ENCODE data around the gene MYO10. TPM values are rescaled to one million over a fixed set of nuclear protein-coding genes. Genes with fewer than 3 reads are reported as not detected.

Gene MYO10
- total RNA-seq, 1 experiment from 2014 or later: 71.9 TPM

DNA sequence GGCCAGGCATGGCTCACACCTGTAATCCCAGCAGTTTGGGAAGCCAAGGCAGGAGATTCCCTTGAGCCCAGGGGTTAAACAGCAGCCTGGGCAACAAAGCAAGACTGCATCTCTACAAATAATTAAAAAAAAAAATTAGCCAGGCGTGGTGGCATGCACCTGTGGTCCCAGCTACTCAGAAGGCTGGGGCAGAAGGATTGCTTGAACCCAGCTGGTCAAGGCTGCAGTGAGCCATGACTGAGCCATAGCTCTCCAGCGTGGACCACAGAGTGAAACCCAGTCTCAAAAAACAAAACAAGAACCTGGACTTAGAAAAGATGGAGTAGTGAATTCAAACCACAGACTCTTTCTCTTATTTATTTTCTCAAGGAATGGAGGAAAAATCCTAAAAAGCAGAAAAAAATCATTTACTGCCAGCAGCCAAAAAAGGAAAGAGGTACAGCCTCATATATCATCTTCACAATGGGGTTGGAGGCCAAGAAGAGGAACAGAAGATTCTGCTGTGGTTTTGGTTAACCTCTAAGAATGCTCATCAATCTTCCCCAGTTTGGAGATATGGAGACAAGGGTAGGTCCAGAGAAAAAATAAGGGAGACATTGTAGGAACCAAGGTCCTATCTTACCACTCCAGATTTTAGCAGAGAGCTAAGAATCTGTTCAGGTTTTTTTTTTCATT is 40.0 kb upstream of the MYO10 start:
- DNase-seq (ENCODE audit: low read depth, low spot score) (no peak), ATAC-seq (no peak)
- ChIA-PET CTCF (no interaction called here), POLR2A (no interaction called here)
- no peaks in the 10 kb centered on the region for H3K9me3 ChIP-seq (ENCODE audit: control insufficient read depth, insufficient read depth, low read depth, low read length)
- no TSS peak for BruUV-seq (replicated peaks)
- in situ Hi-C loops (cut with HindIII; ENCODE audit: low pct_unique_long_range_greater_than_20kb, low sequenced_read_pairs) (no loop called here), intact Hi-C loops (cut with micrococcal nuclease; ENCODE audit: unreplicated experiment) (no loop called here)
- no peaks in the 10 kb centered on the region for H3K36me3 ChIP-seq (ENCODE audit: control insufficient read depth, insufficient read depth, low read length)
- no peak overlapping the region for H3K4me3 ChIP-seq (ENCODE audit: low read depth in 2 of 2, low read length in 2 of 2)
- no peak overlapping the region for H3K27ac ChIP-seq (ENCODE audit: low read length)
- no peak for TF ChIP-seq POLR2AphosphoS5 (IDR thresholded peaks at IDR 0.05; ENCODE audit: low read depth, low read length)
- TF ChIP-seq, protein P1, sequence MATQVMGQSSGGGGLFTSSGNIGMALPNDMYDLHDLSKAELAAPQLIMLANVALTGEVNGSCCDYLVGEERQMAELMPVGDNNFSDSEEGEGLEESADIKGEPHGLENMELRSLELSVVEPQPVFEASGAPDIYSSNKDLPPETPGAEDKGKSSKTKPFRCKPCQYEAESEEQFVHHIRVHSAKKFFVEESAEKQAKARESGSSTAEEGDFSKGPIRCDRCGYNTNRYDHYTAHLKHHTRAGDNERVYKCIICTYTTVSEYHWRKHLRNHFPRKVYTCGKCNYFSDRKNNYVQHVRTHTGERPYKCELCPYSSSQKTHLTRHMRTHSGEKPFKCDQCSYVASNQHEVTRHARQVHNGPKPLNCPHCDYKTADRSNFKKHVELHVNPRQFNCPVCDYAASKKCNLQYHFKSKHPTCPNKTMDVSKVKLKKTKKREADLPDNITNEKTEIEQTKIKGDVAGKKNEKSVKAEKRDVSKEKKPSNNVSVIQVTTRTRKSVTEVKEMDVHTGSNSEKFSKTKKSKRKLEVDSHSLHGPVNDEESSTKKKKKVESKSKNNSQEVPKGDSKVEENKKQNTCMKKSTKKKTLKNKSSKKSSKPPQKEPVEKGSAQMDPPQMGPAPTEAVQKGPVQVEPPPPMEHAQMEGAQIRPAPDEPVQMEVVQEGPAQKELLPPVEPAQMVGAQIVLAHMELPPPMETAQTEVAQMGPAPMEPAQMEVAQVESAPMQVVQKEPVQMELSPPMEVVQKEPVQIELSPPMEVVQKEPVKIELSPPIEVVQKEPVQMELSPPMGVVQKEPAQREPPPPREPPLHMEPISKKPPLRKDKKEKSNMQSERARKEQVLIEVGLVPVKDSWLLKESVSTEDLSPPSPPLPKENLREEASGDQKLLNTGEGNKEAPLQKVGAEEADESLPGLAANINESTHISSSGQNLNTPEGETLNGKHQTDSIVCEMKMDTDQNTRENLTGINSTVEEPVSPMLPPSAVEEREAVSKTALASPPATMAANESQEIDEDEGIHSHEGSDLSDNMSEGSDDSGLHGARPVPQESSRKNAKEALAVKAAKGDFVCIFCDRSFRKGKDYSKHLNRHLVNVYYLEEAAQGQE (IDR thresholded peaks at IDR 0.05; ENCODE audit: insufficient read depth in 1 of 2, low read depth in 2 of 2, low read length in 1 of 2): no peak
- TF ChIP-seq, protein P2, sequence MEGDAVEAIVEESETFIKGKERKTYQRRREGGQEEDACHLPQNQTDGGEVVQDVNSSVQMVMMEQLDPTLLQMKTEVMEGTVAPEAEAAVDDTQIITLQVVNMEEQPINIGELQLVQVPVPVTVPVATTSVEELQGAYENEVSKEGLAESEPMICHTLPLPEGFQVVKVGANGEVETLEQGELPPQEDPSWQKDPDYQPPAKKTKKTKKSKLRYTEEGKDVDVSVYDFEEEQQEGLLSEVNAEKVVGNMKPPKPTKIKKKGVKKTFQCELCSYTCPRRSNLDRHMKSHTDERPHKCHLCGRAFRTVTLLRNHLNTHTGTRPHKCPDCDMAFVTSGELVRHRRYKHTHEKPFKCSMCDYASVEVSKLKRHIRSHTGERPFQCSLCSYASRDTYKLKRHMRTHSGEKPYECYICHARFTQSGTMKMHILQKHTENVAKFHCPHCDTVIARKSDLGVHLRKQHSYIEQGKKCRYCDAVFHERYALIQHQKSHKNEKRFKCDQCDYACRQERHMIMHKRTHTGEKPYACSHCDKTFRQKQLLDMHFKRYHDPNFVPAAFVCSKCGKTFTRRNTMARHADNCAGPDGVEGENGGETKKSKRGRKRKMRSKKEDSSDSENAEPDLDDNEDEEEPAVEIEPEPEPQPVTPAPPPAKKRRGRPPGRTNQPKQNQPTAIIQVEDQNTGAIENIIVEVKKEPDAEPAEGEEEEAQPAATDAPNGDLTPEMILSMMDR (IDR thresholded peaks at IDR 0.05): no peak
- no peak for TF ChIP-seq TCF7L2 (IDR thresholded peaks at IDR 0.05; ENCODE audit: low read depth, low read length)
- no peak for TF ChIP-seq SIN3A (IDR thresholded peaks at IDR 0.05; ENCODE audit: borderline replicate concordance, insufficient read depth, low read depth, low read length)
- H3K27me3 ChIP-seq (ENCODE audit: control insufficient read depth, insufficient read depth, low read length): no peaks in the 10 kb centered on the region
- no peaks in the 10 kb centered on the region for H3K4me1 ChIP-seq (ENCODE audit: control insufficient read depth, insufficient read depth, low read length)

DNA sequence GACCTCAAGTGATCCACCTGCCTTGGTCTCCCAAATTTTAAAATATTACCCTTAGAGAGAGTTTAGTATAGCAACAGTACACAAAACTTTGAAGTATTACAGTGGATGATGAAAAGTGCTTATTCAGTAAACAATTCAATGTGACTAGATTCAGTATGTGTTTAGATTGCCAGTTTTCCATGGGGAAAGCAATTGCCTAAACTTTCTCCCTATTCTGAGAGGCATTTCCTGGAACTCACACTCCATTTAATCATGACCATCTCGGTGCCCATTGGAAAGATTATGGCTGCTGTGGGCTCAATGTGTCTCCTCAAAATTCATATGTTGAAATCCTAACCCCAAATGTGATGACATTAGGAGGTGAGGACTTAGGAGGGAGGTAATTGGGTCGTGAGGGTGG is 38.9 kb upstream of the MYO10 start:
- Histone ChIP-seq H3K36me3 (ENCODE audit: control insufficient read depth, insufficient read depth, low read length) (no peaks in the 10 kb centered on the region), H3K9me3 (ENCODE audit: control insufficient read depth, insufficient read depth, low read depth, low read length) (no peaks in the 10 kb centered on the region), H3K4me3 (ENCODE audit: low read depth in 2 of 2, low read length in 2 of 2) (no peak overlapping the region), H3K4me1 (ENCODE audit: control insufficient read depth, insufficient read depth, low read length) (no peaks in the 10 kb centered on the region), H3K27me3 (ENCODE audit: control insufficient read depth, insufficient read depth, low read length) (no peaks in the 10 kb centered on the region), H3K27ac (ENCODE audit: low read length) (no peak overlapping the region)
- ChIA-PET CTCF (no interaction called here), POLR2A (interaction anchor here (0.7 kb wide), 1 partner anchor 30 kb away, joined by 7 read pairs; no protein-coding TSS in a partner anchor)
- no TSS peak for BruUV-seq (replicated peaks)
- DNase-seq (ENCODE audit: low read depth, low spot score): no peak
- TF ChIP-seq SIN3A (IDR thresholded peaks at IDR 0.05; ENCODE audit: borderline replicate concordance, insufficient read depth, low read depth, low read length) (no peak), TCF7L2 (IDR thresholded peaks at IDR 0.05; ENCODE audit: low read depth, low read length) (no peak), POLR2AphosphoS5 (IDR thresholded peaks at IDR 0.05; ENCODE audit: low read depth, low read length) (no peak)
- TF ChIP-seq, protein P2 (IDR thresholded peaks at IDR 0.05): no peak
- TF ChIP-seq, protein P1 (IDR thresholded peaks at IDR 0.05; ENCODE audit: insufficient read depth in 1 of 2, low read depth in 2 of 2, low read length in 1 of 2): no peak
- intact Hi-C loops (cut with micrococcal nuclease; ENCODE audit: unreplicated experiment): no loop called here
- no peak for ATAC-seq
- in situ Hi-C loops (cut with HindIII; ENCODE audit: low pct_unique_long_range_greater_than_20kb, low sequenced_read_pairs): no loop called here

Measured in Panc1 (cell line).